T-cell (primary cell): ENCODE measurements around the gene PRDM1. TPM values are rescaled to one million over a fixed set of nuclear protein-coding genes. Genes with fewer than 3 reads are reported as not detected.

Source experiments
- ATAC-seq, 4 experiments: fragments of 200-7000 bp in 3 of 4; fragments of 150-1000 bp in 1 of 4; cut with Tn5 transposase; replicated peaks in 1 of 4; 1 replicate in 3 of 4; 2 replicates in 1 of 4; pipeline ENCODE4 v1.10.0; 2021; ENCODE audit warnings: moderate library complexity in 3 of 4, mild to moderate bottlenecking in 2 of 4, moderate number of reproducible peaks in 1 of 4
- CTCF ChIA-PET, 2 donors: fragments of 300-600 bp; sonication (Branson Sonifier 250); formaldehyde crosslinking; loops; one replicate each; lab custom pipeline; 2022; ENCODE audit warnings: antibody characterized with exemption in 2 of 2; lab: Charles Lee
- POLR2A ChIA-PET, 2 donors: fragments of 300-600 bp; sonication (Branson Sonifier 250); formaldehyde crosslinking; loops; one replicate each; lab custom pipeline; 2022; ENCODE audit warnings: antibody characterized with exemption in 2 of 2; lab: Charles Lee
- DNase-seq, 35 experiments: peaks; one replicate each; pipeline versions ENCODE4 v3.0.0 to v3.0.0-alpha.2; 2013 to 2023
- H3K27ac ChIP-seq: one replicate; pipeline ENCODE4 v1.5.1; 2013; ENCODE audit warnings: low read length
- H3K27me3 ChIP-seq, 2 experiments: replicated peaks in 1 of 2; 1 replicate in 1 of 2; 2 replicates in 1 of 2; pipeline versions ENCODE4 v1.6.1 to v1.7.0; 2013; ENCODE audit warnings: low read length in 1 of 2, mixed read lengths in 1 of 2; ENCODE audit not compliant: control insufficient read depth in 2 of 2, insufficient read depth in 2 of 2; ENCODE audit errors: extremely low read depth in 1 of 2
- H3K36me3 ChIP-seq, 2 donors: 1 replicate in 1 of 2; 2 replicates in 1 of 2; pipeline versions ENCODE4 v1.6.1 to v1.7.0; 2013; ENCODE audit warnings: low read length in 1 of 2; ENCODE audit not compliant: control insufficient read depth in 2 of 2, insufficient read depth in 1 of 2; ENCODE audit errors: extremely low read depth in 1 of 2
- H3K4me1 ChIP-seq, 2 experiments: 1 replicate in 1 of 2; 2 replicates in 1 of 2; pipeline versions ENCODE4 v1.6.1 to v1.7.0; 2013; ENCODE audit warnings: low read length in 2 of 2, mixed read lengths in 1 of 2; ENCODE audit not compliant: insufficient read depth in 2 of 2, control insufficient read depth in 1 of 2; ENCODE audit errors: extremely low read depth in 1 of 2
- H3K4me3 ChIP-seq, 2 donors: 1 replicate in 1 of 2; 2 replicates in 1 of 2; pipeline versions ENCODE4 v1.5.1 to v1.7.0; 2013; ENCODE audit warnings: mild to moderate bottlenecking in 2 of 2, low read length in 1 of 2, moderate library complexity in 1 of 2; ENCODE audit not compliant: control insufficient read depth in 1 of 2; ENCODE audit errors: extremely low read depth in 1 of 2
- H3K9me3 ChIP-seq: 2 replicates; pipeline ENCODE4 v1.7.0; 2013
- H3K27ac Mint-ChIP-seq, 2 donors: one replicate each; pipeline ENCODE4 v1.8.0; 2020 to 2021; ENCODE audit warnings: mild to moderate bottlenecking in 2 of 2, mixed read lengths in 2 of 2
- H3K27me3 Mint-ChIP-seq, 2 donors: one replicate each; pipeline ENCODE4 v1.8.0; 2021 to 2022; ENCODE audit warnings: mixed read lengths in 2 of 2
- H3K36me3 Mint-ChIP-seq: one replicate; pipeline ENCODE4 v1.8.0; 2021; ENCODE audit warnings: mixed read lengths
- H3K4me1 Mint-ChIP-seq, 3 donors: one replicate each; pipeline ENCODE4 v1.8.0; 2020 to 2022; ENCODE audit warnings: mixed read lengths in 3 of 3, mild to moderate bottlenecking in 1 of 3
- H3K4me3 Mint-ChIP-seq, 3 donors: one replicate each; pipeline ENCODE4 v1.8.0; 2020 to 2022; ENCODE audit warnings: mild to moderate bottlenecking in 3 of 3, mixed read lengths in 3 of 3, moderate library complexity in 3 of 3
- H3K9me3 Mint-ChIP-seq, 3 donors: one replicate each; pipeline ENCODE4 v1.8.0; 2020 to 2022; ENCODE audit warnings: mixed read lengths in 3 of 3
- WGBS: methylation state at CpG from one replicate; pipeline ENCODE4 v1.1.5; 2013; ENCODE audit warnings: missing lambda C conversion rate; ENCODE audit not compliant: insufficient coverage; 5-methylcytosine and 5-hydroxymethylcytosine counted together
- total RNA-seq, 35 experiments: library from RNA in 6 of 35; stranded (reverse) in 6 of 35; fragments of 120-200 nt in 1 of 35; gene quantifications; one replicate each; pipeline versions ENCODE4 v1.2.1 to v1.2.4 and lab custom pipeline; 2013 to 2026

PRDM1 gene
- total RNA-seq, 5 donors from 2014 or later (not counting 1 experiment from before 2014, with no cell fraction given) = 21.9 to 108 (median 30.6) TPM

- POLR2A ChIA-PET = no interaction called here
- Mint-ChIP-seq H3K4me3 (peak overlapping the region in 1 of 3 donors; percentile 88), H3K27ac (peak overlapping the region; percentile 96 to 98), H3K36me3 (peaks cover 67% of the 10 kb centered on the region), H3K9me3 (no peaks in the 10 kb centered on the region), H3K27me3 (no peaks in the 10 kb centered on the region), H3K4me1 (peaks cover 52 to 89% (median 81%) of the 10 kb centered on the region in 3 donors)
- ATAC-seq = no peak
- Histone ChIP-seq H3K36me3 (peaks cover 0 to 39% of the 10 kb centered on the region in 2 donors), H3K27me3 (no peaks in the 10 kb centered on the region), H3K4me1 (peaks cover 7 to 58% of the 10 kb centered on the region in 2 experiments), H3K9me3 (no peaks in the 10 kb centered on the region), H3K27ac (no peak overlapping the region), H3K4me3 (no peak overlapping the region)
- 95% methylated on average over 6 of the region's 7 CpGs for WGBS
- no peak for DNase-seq
- CTCF ChIA-PET = interaction anchor here in 1 of 2 donors (0.6 to 1.0 kb wide), 3 partner anchors 13 to 652 kb away, joined by 3 to 4 read pairs (median 4); no protein-coding TSS in a partner anchor
Measured at GRCh38 chr6:106104476-106104875, 18.3 kb downstream of the PRDM1 start.

- WGBS = 98% methylated on average over 21 of the region's 21 CpGs
- Mint-ChIP-seq H3K9me3 (no peaks in the 10 kb centered on the region), H3K27ac (peak overlapping the region; percentile 96 to 98), H3K27me3 (no peaks in the 10 kb centered on the region), H3K4me1 (peaks cover 52 to 91% (median 80%) of the 10 kb centered on the region in 3 donors), H3K4me3 (peak overlapping the region in 1 of 3 donors; percentile 45), H3K36me3 (peaks cover 67% of the 10 kb centered on the region)
- Histone ChIP-seq H3K4me3 (no peak overlapping the region), H3K27ac (no peak overlapping the region), H3K9me3 (no peaks in the 10 kb centered on the region), H3K27me3 (no peaks in the 10 kb centered on the region), H3K4me1 (peaks cover 7 to 58% of the 10 kb centered on the region in 2 experiments), H3K36me3 (peaks cover 0 to 40% of the 10 kb centered on the region in 2 donors)
- DNase-seq (no peak), ATAC-seq (no peak)
- ChIA-PET CTCF (no interaction called here), POLR2A (interaction anchor here in 1 of 2 donors (1.1 kb wide), 1 partner anchor 13 kb away, joined by 3 read pairs; no protein-coding TSS in a partner anchor)
Measured at GRCh38 chr6:106104941-106105340, 18.8 kb downstream of the PRDM1 start.

- H3K4me1 Mint-ChIP-seq = peaks cover 46 to 88% (median 76%) of the 10 kb centered on the region in 3 donors
- ChIA-PET POLR2A (interaction anchor here in 1 of 2 donors (1.1 kb wide), 1 partner anchor 12 kb away, joined by 3 read pairs; no protein-coding TSS in a partner anchor), CTCF (interaction anchor here in 1 of 2 donors (1.1 kb wide), 1 partner anchor 118 kb away, joined by 4 read pairs; no protein-coding TSS in a partner anchor)
- over 99% methylated on average over 16 of the region's 22 CpGs for WGBS
- no peak for DNase-seq
- no peak overlapping the region for H3K4me3 ChIP-seq
- no peak overlapping the region for H3K27ac Mint-ChIP-seq
- no peaks in the 10 kb centered on the region for H3K27me3 ChIP-seq
- H3K27ac ChIP-seq = no peak overlapping the region
- H3K9me3 ChIP-seq = no peaks in the 10 kb centered on the region
- no peak for ATAC-seq
- peaks cover 0 to 43% of the 10 kb centered on the region in 2 donors for H3K36me3 ChIP-seq
- peaks cover 7 to 58% of the 10 kb centered on the region in 2 experiments for H3K4me1 ChIP-seq
- peak overlapping the region in 1 of 3 donors; percentile 45 for H3K4me3 Mint-ChIP-seq
- peaks cover 65% of the 10 kb centered on the region for H3K36me3 Mint-ChIP-seq
- no peaks in the 10 kb centered on the region for H3K9me3 Mint-ChIP-seq
- no peaks in the 10 kb centered on the region for H3K27me3 Mint-ChIP-seq
Measured at GRCh38 chr6:106105493-106105892, 19.4 kb downstream of the PRDM1 start.

GRCh38 chr6:106106276-106107042, 20.3 kb downstream of the PRDM1 start:
- H3K27ac ChIP-seq = peak overlapping the region; percentile 8
- DNase-seq (no peak), ATAC-seq (peak in 1 of 4 experiments; percentile 24)
- peaks cover 7 to 51% of the 10 kb centered on the region in 2 experiments for H3K4me1 ChIP-seq
- H3K9me3 ChIP-seq = no peaks in the 10 kb centered on the region
- Mint-ChIP-seq H3K9me3 (no peaks in the 10 kb centered on the region), H3K4me3 (peak overlapping the region in 2 of 3 donors; percentile 45 to 46), H3K27me3 (peaks cover 0 to under 1% of the 10 kb centered on the region in 2 donors), H3K36me3 (peaks cover 55% of the 10 kb centered on the region), H3K27ac (peak overlapping the region; percentile 42 to 80), H3K4me1 (peaks cover 38 to 87% (median 75%) of the 10 kb centered on the region in 3 donors)
- H3K27me3 ChIP-seq = no peaks in the 10 kb centered on the region
- POLR2A ChIA-PET = no interaction called here
- CTCF ChIA-PET = interaction anchor here in 1 of 2 donors (1.1 kb wide), 2 partner anchors 91 to 117 kb away, joined by 3 to 4 read pairs; no protein-coding TSS in a partner anchor
- WGBS = 38% methylated on average over 6 of the region's 12 CpGs
- H3K36me3 ChIP-seq = peaks cover 0 to 43% of the 10 kb centered on the region in 2 donors
- H3K4me3 ChIP-seq = no peak overlapping the region

GRCh38 chr6:106107043-106107613, 21.0 kb downstream of the PRDM1 start:
- CTCF ChIA-PET = interaction anchor here in 1 of 2 donors (1.1 kb wide), 1 partner anchor 91 kb away, joined by 3 read pairs; no protein-coding TSS in a partner anchor
- peaks cover 0 to 43% of the 10 kb centered on the region in 2 donors for H3K36me3 ChIP-seq
- H3K27me3 ChIP-seq = no peaks in the 10 kb centered on the region
- H3K4me1 ChIP-seq = peaks cover 9 to 55% of the 10 kb centered on the region in 2 experiments
- no peak for ATAC-seq
- peak overlapping the region; percentile 8 for H3K27ac ChIP-seq
- H3K27me3 Mint-ChIP-seq = peaks cover 0 to 5% of the 10 kb centered on the region in 2 donors
- H3K9me3 ChIP-seq = no peaks in the 10 kb centered on the region
- H3K27ac Mint-ChIP-seq = peak overlapping the region; percentile 42 to 80
- H3K36me3 Mint-ChIP-seq = peaks cover 52% of the 10 kb centered on the region
- peaks cover 39 to 87% (median 76%) of the 10 kb centered on the region in 3 donors for H3K4me1 Mint-ChIP-seq
- H3K4me3 Mint-ChIP-seq = peak overlapping the region in 2 of 3 donors; percentile 38 to 46
- H3K4me3 ChIP-seq = no peak overlapping the region
- whole genome bisulfite sequencing = 75% methylated on average over 13 of the region's 14 CpGs
- POLR2A ChIA-PET = no interaction called here
- H3K9me3 Mint-ChIP-seq = no peaks in the 10 kb centered on the region
- no peak for DNase-seq

GRCh38 chr6:106108129-106108528, 22.0 kb downstream of the PRDM1 start:
- Histone ChIP-seq H3K4me1 (peaks cover 19 to 61% of the 10 kb centered on the region in 2 experiments), H3K27me3 (no peaks in the 10 kb centered on the region), H3K9me3 (no peaks in the 10 kb centered on the region), H3K36me3 (peaks cover 0 to 43% of the 10 kb centered on the region in 2 donors), H3K27ac (no peak overlapping the region), H3K4me3 (no peak overlapping the region)
- peaks cover 0 to 10% of the 10 kb centered on the region in 2 donors for H3K27me3 Mint-ChIP-seq
- ChIA-PET POLR2A (no interaction called here), CTCF (no interaction called here)
- ATAC-seq = no peak
- H3K27ac Mint-ChIP-seq = peak overlapping the region; percentile 26 to 54
- H3K9me3 Mint-ChIP-seq = no peaks in the 10 kb centered on the region
- peaks cover 48% of the 10 kb centered on the region for H3K36me3 Mint-ChIP-seq
- peaks cover 39 to 87% (median 77%) of the 10 kb centered on the region in 3 donors for H3K4me1 Mint-ChIP-seq
- no CpG with 5 or more reads among the region's 6 CpGs for WGBS
- no peak overlapping the region for H3K4me3 Mint-ChIP-seq
- no peak for DNase-seq
